ENCODE results near the gene ACAT1.

ACAT1 gene

GRCh38 chr11:108137212-108137611, 15.8 kb downstream of the ACAT1 start (continued):
- no peak for TF ChIP-seq ZNF488 (tag by site-specific recombination; IDR thresholded peaks at IDR 0.05)
- TF ChIP-seq ZNF398 (tag by site-specific recombination; IDR thresholded peaks at IDR 0.05) = no peak
- TF ChIP-seq PBX3 (CRISPR knock-in tag; IDR thresholded peaks at IDR 0.05) = no peak
- TF ChIP-seq ZNF707 (tag by site-specific recombination; IDR thresholded peaks at IDR 0.05) = no peak
- TF ChIP-seq ZNF280C (tag by site-specific recombination; IDR thresholded peaks at IDR 0.05) = no peak
- TF ChIP-seq HIC1 (tag by site-specific recombination; IDR thresholded peaks at IDR 0.05) = no peak
- TF ChIP-seq HOXA7 (CRISPR knock-in tag; IDR thresholded peaks at IDR 0.05; ENCODE audit: borderline replicate concordance) = no peak
- no peak for TF ChIP-seq ZNF175 (tag by site-specific recombination; IDR thresholded peaks at IDR 0.05)

- H3K4me1 ChIP-seq (ENCODE audit: control insufficient read depth, insufficient read depth, low read length) = no peaks in the 10 kb centered on the region
- peaks cover 11 to 86% of the 10 kb centered on the region in 2 experiments for H3K36me3 ChIP-seq (ENCODE audit: control insufficient read depth in 2 of 2, insufficient read depth in 1 of 2, low read length in 2 of 2)
- H3K27ac ChIP-seq (ENCODE audit: extremely low read depth, low read depth, low read length) = no peak overlapping the region
- CTCF ChIA-PET = interaction anchor here (0.6 kb wide), 1 partner anchor 532 kb away, joined by 3 read pairs; no protein-coding TSS in a partner anchor
- POLR2A ChIA-PET = no interaction called here
- H3K9me3 ChIP-seq (ENCODE audit: control insufficient read depth, insufficient read depth, low read depth, low read length) = no peaks in the 10 kb centered on the region
- H3K4me3 ChIP-seq (ENCODE audit: low read depth, low read length) = no peak overlapping the region
- TF ChIP-seq ZNF518A (tag by site-specific recombination; conservative IDR thresholded peaks at IDR 0.05; ENCODE audit: low read depth) = no peak
- no peak for TF ChIP-seq REST (tag by site-specific recombination; IDR thresholded peaks at IDR 0.05)
- TF ChIP-seq BCL11A (tag by site-specific recombination; IDR thresholded peaks at IDR 0.05; ENCODE audit: low read depth) = no peak
- TF ChIP-seq ZNF354C (tag by site-specific recombination; IDR thresholded peaks at IDR 0.05; ENCODE audit: borderline replicate concordance, low read depth) = no peak
- TF ChIP-seq ZNF529 (tag by site-specific recombination; IDR thresholded peaks at IDR 0.05; ENCODE audit: insufficient replicate concordance) = no peak
- no peak for TF ChIP-seq ZNF266 (tag by site-specific recombination; IDR thresholded peaks at IDR 0.05; ENCODE audit: low read depth)
- no peak for TF ChIP-seq ZNF114 (tag by site-specific recombination; IDR thresholded peaks at IDR 0.05)
- no peak for TF ChIP-seq ZNF560 (tag by site-specific recombination; IDR thresholded peaks at IDR 0.05; ENCODE audit: borderline replicate concordance)
Observed at GRCh38 chr11:108142304-108142703, 20.9 kb downstream of the ACAT1 start.

All from HEK293 (cell line).